Nephron progenitor cell (in vitro differentiated cells): Measurements from ENCODE around the gene NDOR1.
A peak's percentile ranks its signal among the peaks of the same experiment; 100 is the strongest.

Experiments used
- DNase-seq: peaks from one replicate; pipeline ENCODE4 v3.0.0; 2021
- H3K27ac Mint-ChIP-seq: 2 replicates; pipeline ENCODE4 v1.8.0; 2021; ENCODE audit warnings: mild to moderate bottlenecking, moderate library complexity, mixed read lengths
- H3K27me3 Mint-ChIP-seq: 2 replicates; pipeline ENCODE4 v1.8.0; 2021; ENCODE audit warnings: mild to moderate bottlenecking, low read depth, mixed read lengths; ENCODE audit not compliant: poor library complexity
- H3K36me3 Mint-ChIP-seq: 2 replicates; pipeline ENCODE4 v1.8.0; 2021; ENCODE audit warnings: low read depth, mixed read lengths
- H3K4me1 Mint-ChIP-seq: 2 replicates; pipeline ENCODE4 v1.8.0; 2021; ENCODE audit warnings: mixed read lengths
- H3K4me3 Mint-ChIP-seq: 2 replicates; pipeline ENCODE4 v1.8.0; 2021; ENCODE audit warnings: mild to moderate bottlenecking, moderate library complexity, mixed read lengths
- H3K9me3 Mint-ChIP-seq: 2 replicates; pipeline ENCODE4 v1.8.0; 2021; ENCODE audit warnings: mild to moderate bottlenecking, moderate library complexity, mixed read lengths
- TF ChIP-seq, protein P1 (sequence below): fragments of 200-600 bp; sonication (generic); IDR thresholded peaks from 2 replicates; pipeline ENCODE4 v1.5.0; 2021; ENCODE audit warnings: antibody characterized with exemption

NDOR1 gene

GRCh38 chr9:137167747-137168572, 37.5 kb upstream of the NDOR1 start:
- DNase-seq, result peak; percentile 64
- Mint-ChIP-seq H3K4me1 (no peaks in the 10 kb centered on the region), H3K9me3 (no peaks in the 10 kb centered on the region), H3K27ac (no peak overlapping the region), H3K36me3 (no peaks in the 10 kb centered on the region), H3K27me3 (peaks cover 94% of the 10 kb centered on the region), H3K4me3 (no peak overlapping the region)
- TF ChIP-seq, protein P1, sequence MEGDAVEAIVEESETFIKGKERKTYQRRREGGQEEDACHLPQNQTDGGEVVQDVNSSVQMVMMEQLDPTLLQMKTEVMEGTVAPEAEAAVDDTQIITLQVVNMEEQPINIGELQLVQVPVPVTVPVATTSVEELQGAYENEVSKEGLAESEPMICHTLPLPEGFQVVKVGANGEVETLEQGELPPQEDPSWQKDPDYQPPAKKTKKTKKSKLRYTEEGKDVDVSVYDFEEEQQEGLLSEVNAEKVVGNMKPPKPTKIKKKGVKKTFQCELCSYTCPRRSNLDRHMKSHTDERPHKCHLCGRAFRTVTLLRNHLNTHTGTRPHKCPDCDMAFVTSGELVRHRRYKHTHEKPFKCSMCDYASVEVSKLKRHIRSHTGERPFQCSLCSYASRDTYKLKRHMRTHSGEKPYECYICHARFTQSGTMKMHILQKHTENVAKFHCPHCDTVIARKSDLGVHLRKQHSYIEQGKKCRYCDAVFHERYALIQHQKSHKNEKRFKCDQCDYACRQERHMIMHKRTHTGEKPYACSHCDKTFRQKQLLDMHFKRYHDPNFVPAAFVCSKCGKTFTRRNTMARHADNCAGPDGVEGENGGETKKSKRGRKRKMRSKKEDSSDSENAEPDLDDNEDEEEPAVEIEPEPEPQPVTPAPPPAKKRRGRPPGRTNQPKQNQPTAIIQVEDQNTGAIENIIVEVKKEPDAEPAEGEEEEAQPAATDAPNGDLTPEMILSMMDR, result no peak

GRCh38 chr9:137168573-137168903, 37.0 kb upstream of the NDOR1 start:
- H3K4me1 Mint-ChIP-seq, result no peaks in the 10 kb centered on the region
- no peak overlapping the region for H3K27ac Mint-ChIP-seq
- no peaks in the 10 kb centered on the region for H3K9me3 Mint-ChIP-seq
- peaks cover 94% of the 10 kb centered on the region for H3K27me3 Mint-ChIP-seq
- no peak overlapping the region for H3K4me3 Mint-ChIP-seq
- TF ChIP-seq, protein P1, result no peak
- DNase-seq, result peak; percentile 36
- no peaks in the 10 kb centered on the region for H3K36me3 Mint-ChIP-seq

GRCh38 chr9:137168904-137169856, 36.3 kb upstream of the NDOR1 start:
- H3K4me1 Mint-ChIP-seq, result no peaks in the 10 kb centered on the region
- no peaks in the 10 kb centered on the region for H3K9me3 Mint-ChIP-seq
- peaks cover 94% of the 10 kb centered on the region for H3K27me3 Mint-ChIP-seq
- TF ChIP-seq, protein P1, result no peak
- no peak overlapping the region for H3K27ac Mint-ChIP-seq
- DNase-seq, result peak; percentile 60
- H3K4me3 Mint-ChIP-seq, result peak overlapping the region; percentile 72
- H3K36me3 Mint-ChIP-seq, result no peaks in the 10 kb centered on the region

- TF ChIP-seq, protein P1, result no peak
- Mint-ChIP-seq H3K4me1 (no peaks in the 10 kb centered on the region), H3K9me3 (no peaks in the 10 kb centered on the region), H3K4me3 (peak within 1 kb of the TSS; percentile 72), H3K36me3 (no peaks in the 10 kb centered on the region), H3K27ac (no peak within 1 kb of the TSS), H3K27me3 (peaks cover 91% of the 10 kb centered on the region)
- DNase-seq, result no peak
Measured at GRCh38 chr9:137169896-137170358, 35.6 kb upstream of the NDOR1 start, which contains the start of gene LRRC26. Gene LRRC26, minus strand, starts transcription at chr9:137170051. Its CDS starts 108 bp downstream, at chr9:137169943.

GRCh38 chr9:137170486-137171148, 34.9 kb upstream of the NDOR1 start:
- H3K4me1 Mint-ChIP-seq, result no peaks in the 10 kb centered on the region
- H3K27ac Mint-ChIP-seq, result no peak overlapping the region
- no peak for DNase-seq
- no peak overlapping the region for H3K4me3 Mint-ChIP-seq
- H3K9me3 Mint-ChIP-seq, result no peaks in the 10 kb centered on the region
- H3K27me3 Mint-ChIP-seq, result peaks cover 91% of the 10 kb centered on the region
- H3K36me3 Mint-ChIP-seq, result no peaks in the 10 kb centered on the region
- TF ChIP-seq, protein P1, result no peak
